Fibroblast of upper back skin (primary cell): ENCODE results near the gene MINDY2.

Source experiments
- DNase-seq: peaks from one replicate; pipeline ENCODE4 v3.0.0-alpha.2; 2013

MINDY2 gene, protein sequence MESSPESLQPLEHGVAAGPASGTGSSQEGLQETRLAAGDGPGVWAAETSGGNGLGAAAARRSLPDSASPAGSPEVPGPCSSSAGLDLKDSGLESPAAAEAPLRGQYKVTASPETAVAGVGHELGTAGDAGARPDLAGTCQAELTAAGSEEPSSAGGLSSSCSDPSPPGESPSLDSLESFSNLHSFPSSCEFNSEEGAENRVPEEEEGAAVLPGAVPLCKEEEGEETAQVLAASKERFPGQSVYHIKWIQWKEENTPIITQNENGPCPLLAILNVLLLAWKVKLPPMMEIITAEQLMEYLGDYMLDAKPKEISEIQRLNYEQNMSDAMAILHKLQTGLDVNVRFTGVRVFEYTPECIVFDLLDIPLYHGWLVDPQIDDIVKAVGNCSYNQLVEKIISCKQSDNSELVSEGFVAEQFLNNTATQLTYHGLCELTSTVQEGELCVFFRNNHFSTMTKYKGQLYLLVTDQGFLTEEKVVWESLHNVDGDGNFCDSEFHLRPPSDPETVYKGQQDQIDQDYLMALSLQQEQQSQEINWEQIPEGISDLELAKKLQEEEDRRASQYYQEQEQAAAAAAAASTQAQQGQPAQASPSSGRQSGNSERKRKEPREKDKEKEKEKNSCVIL

DNA sequence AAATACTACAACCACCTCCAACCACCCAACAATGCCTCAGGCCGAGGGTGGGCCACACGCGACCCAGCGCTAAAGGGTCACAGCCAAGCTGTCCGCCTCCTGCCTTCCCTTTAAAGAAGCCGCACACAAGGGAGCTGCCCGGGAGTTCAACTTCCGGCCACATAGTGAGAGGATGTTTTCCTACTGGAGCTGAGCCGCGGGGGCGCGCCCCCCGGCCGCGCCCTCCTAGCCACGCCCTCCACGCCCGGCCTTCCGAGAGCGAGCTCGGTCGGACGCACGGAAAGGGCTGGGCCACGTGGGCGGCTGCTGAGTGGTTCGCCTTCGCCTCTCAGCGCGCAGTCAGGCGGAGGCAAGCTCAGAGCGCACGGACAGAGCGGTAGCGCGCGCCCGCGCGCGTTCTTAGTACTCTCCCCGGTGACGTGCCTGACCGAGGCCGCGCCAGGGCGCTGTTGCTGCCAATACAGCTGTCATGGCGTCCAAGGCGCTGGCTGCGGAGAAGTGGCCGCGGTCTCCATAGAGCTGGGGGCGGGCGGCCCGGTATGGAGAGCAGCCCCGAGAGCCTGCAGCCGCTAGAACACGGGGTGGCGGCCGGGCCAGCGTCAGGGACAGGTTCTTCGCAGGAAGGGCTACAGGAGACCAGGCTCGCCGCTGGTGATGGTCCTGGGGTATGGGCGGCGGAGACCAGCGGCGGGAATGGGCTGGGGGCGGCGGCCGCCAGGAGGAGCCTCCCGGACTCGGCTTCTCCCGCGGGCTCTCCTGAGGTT is at the start of gene MINDY2:
Gene MINDY2 (plus strand): TSS at position 446 of the 764 bp plus-strand sequence. CDS start 94 bp downstream, at position 540.
- peak; percentile 99 for DNase-seq

DNA sequence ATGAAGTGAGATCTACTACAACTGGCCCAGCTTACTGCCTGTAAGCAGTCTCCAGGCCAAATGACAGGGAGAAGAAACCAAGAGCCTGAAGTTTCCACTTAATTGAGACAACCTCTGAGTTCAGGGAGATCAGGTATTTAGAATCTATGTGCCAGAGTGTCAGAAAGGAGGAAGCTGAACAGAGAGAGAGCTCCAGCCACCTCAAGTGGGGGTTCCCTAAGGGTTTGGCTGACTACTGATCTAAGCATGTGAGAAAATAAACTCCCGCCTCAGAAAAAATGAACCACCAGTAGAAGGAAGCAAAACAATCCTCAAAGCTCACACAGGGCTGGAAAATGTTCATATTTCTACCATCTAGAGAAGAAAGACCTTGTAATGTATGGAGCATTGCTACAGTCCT is 46.6 kb upstream of the MINDY2 start:
- DNase-seq: peak; percentile 60

DNA sequence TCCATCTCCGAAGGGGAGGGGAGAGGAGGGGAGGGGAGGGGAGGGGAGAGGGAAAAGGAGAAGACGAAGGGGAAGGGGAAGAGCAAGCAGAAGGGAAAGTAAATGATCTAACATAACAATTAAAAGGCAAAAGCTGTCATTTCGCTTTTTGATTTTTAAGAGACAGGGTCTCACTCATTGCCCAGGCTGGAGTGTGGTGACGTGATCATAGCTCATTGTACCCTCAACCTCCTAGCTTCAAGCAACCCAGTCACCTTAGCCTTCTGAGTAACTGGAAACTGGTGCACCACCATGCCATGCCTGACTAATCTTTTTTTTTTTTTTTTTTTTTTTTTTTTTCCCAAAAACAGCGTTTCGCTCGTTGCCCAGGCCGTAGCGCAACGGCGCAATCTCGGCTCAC is 44.2 kb upstream of the MINDY2 start:
- DNase-seq: no peak

DNA sequence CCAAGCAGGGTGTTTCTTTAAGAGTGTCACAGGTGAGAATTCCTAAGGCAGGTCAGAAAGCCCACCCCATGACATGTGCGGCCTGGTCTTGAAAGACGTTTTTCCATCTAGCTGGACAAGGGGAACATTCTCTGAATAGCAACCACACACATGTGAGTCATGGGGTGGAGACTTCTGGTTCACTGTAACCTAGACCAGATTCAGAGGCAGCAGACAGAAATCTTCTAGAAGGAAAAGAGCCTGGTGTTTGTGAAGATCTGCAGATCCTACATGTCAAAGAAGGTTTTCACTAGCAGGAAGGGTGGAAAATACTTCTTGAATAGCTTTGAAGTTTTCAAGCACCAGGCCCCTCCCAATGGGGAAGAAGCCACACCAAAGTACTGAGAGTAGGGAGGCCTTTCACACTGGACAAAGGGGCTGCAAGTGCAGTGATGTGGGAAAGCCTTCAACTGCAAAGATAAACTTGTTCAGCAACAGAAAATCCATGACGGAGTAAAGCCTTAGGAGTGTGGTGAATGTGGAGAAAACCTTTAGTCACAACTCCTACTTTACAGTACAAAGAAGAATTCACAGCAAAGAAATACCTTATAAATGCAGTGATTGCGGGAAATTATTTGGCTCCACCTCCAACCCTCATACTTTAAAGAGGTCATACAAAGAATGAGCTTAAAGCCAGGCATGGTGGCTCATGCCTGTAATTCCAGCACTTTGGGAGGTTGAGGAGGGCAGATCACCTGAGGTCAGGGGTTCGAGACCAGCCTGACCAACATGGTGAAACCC is 39.2 kb upstream of the MINDY2 start:
- DNase-seq: peak; percentile 61

DNA sequence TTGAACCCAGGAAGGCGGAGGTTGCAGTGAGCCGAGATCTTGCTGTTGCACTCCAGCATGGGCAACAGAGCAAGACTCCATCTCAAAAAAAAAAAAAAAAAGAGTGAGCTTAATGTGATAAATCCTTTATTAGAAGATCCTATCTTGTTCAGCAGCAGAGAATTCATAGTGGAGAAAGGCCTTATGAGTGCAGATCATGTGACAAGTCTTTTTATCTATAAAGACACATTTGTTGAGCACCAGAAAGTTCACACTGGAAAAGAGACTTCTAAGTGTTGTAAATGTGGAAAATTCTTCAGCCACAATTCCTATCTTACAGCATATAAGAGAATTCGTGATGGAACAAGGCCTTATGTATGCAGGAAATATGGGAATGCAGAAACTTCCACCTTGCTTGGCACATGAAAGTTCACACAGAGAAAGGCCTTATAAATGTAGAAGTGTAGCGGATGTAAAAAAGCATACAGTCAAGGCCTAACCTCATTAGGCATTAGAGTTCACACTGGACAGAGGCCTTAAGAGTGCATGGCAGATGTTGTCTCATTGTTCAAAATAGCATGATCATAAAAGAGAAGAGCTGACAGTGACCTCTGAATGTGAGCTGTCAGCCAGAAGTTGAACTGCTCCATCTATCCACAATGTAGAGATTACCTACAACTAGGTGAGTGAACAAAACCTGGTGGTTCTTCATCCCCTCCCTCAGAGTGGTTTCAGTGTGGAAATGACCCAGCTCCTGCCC is 38.3 kb upstream of the MINDY2 start:
- no peak for DNase-seq

DNA sequence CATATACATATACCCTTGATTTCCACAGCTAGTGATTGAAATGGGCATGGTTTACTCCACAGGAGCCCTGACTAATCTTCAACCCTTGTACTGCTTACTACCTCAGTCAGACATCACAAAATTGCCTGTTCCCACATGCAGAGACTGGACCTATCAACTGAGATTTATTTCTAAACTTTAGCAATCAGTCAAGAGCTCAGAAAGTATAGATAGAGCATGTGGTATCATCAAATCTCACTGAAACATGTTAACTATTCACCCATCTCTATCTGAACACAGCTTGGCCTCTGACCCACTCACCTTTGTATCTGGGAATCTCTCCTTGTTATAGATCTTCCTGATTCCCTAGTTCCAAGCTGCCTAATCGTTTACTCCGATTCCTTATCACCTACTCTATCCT is 36.2 kb upstream of the MINDY2 start:
- DNase-seq: no peak

DNA sequence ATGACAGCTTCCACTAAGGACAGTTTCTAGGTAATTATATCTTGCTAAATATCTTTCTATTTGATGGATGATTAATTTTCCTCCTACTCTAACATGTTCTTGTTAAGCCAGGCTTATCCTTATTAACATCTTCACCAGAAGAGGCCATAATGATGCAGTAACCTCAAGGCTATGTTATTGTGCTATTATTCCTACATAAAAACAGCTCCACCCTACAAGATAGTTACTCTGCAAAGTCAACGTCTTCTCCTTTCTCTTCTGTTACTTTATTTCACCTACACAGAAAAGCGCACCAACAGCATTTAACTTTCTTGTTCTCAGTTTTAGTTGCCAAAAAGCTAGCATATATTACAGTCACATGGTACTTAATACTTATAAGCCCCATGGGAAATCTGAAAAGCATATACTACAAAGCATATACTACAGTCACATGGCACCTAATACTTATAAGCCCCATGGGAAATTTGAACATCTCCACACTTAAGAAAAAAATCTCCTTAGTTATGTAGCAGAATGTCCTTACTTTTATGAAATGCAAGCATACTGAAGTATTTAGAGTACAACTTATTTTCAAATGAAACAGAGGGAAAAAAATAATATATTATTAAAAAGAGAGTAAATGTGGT is 35.0 kb upstream of the MINDY2 start:
- no peak for DNase-seq

DNA sequence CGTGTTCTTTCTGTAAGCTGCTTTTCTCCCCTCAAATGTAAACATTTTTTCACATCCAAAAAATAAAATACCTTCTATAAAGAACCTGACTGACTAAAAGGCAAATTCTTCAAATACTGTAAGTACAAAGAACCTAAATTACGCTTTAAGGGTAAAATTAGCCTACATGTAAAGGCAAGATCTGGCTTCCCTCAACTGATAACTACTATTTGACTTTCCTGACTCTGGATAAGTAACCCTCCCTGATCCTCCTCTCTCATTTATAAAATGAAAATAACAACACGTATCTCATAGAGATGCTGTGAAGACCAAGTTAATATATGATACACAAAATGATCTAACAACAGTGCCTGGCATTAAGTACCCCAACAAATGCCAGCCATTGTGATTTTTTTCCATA is 33.8 kb upstream of the MINDY2 start:
- no peak for DNase-seq

DNA sequence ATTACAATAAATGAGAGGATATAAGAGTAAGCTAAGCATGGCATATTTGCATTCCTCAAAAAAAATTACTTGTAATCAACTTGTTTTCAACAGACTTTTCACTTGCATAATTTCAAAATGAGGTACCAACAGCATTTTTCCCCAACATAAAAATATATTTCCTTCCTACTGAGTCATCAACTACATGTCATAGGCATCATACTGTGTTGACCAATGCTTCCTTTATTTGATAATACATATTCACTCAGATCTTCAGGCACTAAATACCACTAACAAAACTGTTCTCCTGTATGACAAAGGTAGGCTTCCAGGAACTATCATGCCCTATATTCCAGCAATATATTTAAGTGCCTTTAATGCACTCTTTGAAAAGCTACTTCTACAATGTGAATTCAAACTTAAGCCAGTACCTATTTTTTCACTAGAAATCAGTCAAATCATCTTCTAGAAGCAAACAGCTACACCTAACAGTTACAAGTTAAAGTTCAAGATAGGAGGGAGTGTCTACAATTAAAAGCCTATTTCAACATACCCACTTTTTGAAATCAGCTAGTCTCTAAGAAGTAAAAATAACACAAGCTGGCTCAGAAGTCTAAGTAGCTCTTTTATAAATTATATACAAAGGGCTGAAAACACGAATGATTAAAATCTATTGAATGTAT is 32.9 kb upstream of the MINDY2 start:
- DNase-seq: no peak

DNA sequence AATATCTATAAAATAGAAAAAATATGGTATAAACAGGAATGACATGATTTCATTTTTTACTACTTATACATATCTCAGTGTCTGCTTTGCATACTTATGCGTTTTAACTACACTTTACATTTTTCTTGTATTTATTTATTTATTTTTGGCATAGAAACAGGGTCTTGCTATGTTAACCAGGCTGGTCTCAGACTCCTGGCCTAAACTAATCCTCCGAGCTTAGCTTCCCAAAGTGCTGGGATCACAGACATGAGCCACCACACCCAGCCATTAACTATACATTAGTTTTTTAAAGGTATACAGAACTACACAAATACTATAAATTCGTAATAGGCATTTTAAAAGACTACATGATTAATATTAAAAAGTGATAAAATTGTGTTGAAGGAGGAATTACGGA is 30.7 kb upstream of the MINDY2 start:
- no peak for DNase-seq

DNA sequence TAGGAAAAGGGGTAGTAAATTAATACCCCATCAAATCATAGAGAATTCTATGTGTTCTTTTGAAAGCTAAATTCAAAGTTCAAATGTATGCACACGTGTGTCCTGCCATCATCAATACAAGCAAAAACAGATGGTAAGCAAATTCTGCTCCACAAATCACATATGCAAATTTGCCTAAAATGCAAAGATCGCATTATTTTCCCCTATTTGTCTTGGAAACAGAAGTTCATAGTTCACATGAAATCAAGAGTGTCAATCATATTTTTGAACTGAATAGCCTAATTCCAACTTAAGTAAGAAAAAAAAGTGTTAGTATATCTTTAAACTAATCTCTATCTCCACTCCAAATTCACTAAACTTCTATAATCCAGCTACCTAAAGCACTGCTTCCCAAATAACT is 30.1 kb upstream of the MINDY2 start:
- DNase-seq: no peak

DNA sequence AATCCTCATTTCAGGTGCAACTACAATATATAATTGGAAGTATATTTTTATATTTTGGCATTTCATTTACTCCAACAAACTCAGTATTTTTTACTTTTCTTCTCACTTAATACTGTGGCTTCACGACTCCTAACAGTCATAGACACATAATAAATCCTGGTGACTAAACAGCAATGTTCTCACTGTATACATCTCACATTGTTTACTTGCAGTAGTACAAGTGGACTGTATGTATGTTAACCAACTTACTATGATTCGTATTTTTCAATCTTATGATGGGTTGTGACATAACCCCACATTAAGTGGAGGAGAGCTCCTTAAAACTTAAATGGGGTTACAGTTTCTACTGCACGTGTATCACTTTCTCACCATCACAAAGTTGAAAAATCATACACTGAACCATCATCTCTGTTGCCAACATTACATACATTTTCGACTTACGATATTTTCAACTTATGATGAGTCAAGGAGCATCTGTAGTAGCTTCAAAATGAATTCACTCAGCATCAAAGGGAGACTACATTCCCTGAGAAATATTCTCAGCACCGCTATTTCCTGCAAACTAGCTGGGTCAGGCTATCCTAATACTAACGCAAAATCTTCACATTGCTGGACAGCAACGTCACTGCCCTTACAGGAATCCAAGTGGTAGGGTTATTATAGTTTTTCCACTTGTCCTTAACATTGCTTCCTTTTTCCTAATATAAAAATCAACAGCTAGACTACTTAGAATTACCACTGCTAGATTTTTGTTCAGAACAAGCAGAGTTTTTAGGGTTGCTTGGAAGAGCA is 28.9 kb upstream of the MINDY2 start:
- peak; percentile 86 for DNase-seq

DNA sequence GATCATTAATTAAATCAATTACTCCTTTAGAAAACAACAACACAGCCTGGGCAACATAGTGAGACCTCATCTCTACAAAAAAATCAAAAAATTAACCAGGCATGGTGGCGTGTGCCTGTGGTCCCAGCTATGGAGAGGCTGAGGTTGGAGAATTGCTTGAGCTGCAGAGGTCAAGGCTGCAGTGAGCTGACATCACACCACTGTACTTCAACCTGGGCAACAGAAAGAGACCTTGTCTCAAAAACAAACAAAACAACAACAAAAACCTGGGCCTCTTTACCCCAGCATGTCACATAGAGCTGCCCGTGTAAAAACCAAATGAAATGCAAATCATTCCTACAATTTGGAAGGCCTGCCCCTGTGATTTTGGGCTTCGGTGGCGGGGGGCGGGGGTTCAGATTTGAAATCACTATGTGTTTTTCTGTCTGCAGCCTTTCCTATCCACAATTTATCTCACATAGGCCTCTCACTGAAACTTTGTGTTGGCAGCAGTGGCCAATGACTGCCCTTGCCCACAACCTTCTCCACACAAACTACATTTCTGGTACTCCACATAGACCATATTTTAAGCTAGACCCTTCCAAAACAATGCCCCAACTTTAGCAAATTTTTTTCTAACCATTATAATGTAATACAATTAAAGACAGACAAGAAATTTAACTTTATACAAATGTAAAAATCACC is 28.1 kb upstream of the MINDY2 start:
- DNase-seq: no peak

DNA sequence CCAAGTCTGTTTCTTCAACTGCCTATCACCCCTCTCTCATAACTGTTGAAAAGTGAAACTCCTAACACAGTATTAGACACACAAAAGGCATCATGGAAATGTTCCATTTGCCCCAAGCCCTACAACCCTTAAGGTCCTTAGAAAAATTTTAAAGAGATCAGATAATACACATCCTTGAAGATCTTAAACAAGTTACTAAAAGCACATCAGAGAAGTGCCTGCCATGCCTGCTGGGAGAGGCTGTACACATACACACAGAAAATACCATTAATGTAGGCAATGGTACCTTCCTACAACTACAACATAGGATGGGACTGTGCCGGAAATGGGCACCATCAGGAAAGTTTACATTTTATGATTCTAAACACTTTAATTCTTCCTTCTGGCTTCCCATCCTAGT is 24.9 kb upstream of the MINDY2 start:
- no peak for DNase-seq

DNA sequence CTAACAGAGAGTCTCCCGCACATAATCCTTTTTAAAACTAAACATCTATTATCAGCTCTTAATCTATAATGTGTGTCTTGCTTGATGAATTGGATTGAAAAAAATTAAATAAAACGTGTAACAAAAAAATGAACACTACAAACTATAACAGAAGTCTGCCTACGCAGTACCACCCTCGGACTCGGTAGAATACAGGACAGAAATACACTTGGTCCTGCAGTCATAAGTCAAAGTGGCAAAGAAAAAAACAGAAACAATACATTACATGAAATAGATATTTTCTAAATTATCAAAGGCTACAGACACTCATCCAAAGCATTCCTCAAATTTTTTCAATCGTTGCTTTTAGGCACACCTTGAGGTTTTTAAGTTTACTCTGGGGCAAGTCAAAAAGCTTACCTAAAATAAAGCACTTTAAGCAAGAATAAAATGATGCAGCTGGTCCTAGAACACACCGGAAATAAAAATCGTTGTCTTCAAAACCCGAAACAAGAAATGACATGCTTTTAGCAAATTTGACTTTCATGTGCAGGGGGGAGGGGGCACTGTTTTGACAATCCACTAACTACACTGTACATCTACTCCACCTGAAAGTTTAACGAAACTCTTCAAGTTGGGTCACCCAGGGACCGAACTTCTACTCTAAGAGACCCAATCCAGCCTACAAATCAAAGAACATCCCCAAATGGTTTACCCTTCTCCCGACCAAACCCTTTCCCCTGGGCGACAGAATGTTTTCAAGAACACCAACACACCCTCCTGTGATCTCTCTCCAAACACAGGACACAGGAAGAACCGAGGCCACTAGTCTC is 22.9 kb upstream of the MINDY2 start:
- no peak for DNase-seq

DNA sequence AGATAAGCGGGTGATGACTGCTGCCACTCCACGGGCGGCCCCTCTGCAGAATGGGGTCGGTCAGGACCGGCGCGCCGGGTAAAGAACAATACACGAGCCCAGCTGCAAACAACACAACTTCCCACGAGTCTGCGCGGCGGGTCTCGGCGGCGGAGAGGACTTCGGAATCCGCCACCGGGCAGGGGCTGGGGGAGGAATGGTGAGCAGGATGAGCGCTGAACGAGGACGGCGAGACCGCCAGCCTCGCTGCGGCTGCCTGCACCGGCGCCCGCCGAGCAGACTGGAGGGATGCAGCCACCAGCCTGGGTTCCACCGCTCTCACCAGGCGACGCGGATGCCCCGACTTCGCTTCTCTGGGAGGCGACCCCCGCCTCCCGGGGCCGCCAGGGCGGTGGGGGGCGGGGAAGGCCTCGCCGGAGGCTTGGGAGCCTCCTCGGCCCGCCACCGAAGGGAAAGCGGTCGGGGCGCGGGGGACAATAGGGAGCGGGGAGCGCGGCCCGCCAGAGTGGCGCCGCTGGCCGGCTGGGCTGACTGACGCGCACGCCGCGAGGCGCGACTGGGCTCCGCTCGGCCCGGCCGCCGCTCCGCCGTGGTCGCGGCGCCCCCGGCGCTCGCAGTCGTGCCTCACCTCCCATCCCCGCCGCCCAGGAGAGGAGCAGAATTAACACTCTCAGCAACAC is 22.1 kb upstream of the MINDY2 start:
- no peak for DNase-seq

DNA sequence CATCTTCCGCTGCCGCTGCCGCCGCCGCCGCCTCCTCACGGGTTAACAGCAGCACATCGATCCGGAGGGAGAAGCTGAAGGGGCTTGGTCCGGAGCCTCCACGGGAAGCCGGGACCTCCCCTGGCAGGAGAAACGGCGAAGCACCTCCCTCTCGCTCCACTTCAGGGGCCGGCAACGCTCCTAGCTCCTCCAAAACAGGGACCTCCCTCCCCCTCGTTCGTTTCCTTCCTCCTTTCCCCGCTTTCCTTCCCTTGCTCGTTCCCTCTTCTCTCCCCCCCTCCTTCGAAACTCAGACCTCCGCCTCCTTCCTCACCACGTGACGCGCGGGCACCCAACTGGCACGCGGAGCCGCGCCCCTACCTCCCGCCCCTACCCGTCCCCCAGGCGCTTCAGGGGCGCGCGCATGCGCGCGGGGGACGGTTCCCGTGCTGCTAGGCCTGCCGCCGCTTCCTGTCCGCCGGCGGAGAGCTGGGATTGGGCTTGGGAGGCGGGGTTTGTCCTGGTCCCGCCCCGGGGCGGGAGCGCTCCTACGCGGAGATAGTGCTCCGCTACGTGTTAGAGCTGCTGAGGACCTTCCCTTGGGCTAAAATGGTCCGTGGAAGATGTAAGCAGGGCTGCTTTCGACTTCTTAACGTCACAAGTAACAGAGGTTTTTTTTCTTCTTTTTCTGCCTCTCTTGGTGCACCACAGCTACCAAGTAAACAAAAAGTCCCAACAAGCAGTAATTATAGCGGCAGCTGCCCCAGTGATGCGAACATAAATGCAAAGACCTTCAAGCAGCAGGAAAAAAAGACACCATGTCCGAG is 21.4 kb upstream of the MINDY2 start, which contains the start of gene ADAM10:
Gene ADAM10 (minus strand): TSS at position 176 of the 806 bp plus-strand sequence. CDS start 173 bp downstream, at position 3.
- DNase-seq: peak; percentile 99
